ENCODE data around the gene FAM107A.

The FAM107A gene

DNA sequence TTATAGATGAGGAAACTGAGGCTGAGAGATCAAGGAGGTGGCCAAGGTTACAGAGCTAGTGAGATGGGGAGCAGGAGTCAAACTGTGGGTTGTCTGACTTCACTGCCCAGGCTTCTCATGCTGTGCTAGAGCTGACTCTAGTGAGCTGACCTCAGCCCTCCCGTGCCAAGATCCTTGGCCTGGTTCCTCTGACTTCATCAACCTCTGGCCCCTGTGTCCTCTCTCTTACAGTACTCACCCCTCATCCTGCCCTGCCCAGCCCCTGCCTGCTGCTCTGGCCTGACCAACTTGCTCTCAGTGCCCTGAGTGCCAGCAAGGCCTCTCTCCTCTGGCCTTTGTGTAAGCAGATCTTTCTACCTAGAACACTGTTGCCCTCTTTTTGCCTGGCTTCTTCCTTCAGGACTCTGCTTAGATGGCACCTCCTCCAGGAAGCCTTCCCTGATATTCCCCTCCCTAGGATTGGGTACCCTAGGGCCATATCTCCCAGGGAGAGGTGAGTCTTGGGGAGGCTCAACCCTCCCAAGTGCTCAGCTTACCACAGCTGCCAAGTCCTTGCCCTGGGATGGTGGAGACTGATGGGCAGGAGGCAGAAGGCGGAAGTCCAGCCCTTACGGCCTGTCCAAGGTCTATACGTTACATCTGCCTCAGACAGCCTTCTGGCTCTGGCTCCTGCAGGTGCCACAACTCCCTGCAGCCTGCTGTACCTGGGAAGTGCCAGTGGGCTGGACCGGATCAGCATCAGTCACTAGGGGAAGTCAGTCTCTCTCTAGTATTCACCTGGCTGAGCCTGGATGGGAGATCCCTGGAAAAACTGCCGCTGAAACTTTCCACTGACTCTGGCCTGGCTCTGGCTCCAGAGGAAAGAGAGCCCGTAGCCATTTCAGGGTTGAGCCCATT, 36.3 kb upstream of the FAM107A start:
- TF ChIP-seq, protein P1, sequence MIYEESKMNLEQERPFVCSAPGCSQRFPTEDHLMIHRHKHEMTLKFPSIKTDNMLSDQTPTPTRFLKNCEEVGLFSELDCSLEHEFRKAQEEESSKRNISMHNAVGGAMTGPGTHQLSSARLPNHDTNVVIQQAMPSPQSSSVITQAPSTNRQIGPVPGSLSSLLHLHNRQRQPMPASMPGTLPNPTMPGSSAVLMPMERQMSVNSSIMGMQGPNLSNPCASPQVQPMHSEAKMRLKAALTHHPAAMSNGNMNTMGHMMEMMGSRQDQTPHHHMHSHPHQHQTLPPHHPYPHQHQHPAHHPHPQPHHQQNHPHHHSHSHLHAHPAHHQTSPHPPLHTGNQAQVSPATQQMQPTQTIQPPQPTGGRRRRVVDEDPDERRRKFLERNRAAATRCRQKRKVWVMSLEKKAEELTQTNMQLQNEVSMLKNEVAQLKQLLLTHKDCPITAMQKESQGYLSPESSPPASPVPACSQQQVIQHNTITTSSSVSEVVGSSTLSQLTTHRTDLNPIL (CRISPR knock-in tag; IDR thresholded peaks at IDR 0.05; ENCODE audit: low read depth), result no peak
- TF ChIP-seq, protein P2, sequence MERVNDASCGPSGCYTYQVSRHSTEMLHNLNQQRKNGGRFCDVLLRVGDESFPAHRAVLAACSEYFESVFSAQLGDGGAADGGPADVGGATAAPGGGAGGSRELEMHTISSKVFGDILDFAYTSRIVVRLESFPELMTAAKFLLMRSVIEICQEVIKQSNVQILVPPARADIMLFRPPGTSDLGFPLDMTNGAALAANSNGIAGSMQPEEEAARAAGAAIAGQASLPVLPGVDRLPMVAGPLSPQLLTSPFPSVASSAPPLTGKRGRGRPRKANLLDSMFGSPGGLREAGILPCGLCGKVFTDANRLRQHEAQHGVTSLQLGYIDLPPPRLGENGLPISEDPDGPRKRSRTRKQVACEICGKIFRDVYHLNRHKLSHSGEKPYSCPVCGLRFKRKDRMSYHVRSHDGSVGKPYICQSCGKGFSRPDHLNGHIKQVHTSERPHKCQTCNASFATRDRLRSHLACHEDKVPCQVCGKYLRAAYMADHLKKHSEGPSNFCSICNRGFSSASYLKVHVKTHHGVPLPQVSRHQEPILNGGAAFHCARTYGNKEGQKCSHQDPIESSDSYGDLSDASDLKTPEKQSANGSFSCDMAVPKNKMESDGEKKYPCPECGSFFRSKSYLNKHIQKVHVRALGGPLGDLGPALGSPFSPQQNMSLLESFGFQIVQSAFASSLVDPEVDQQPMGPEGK (CRISPR knock-in tag; IDR thresholded peaks at IDR 0.05; ENCODE audit: borderline replicate concordance), result no peak
- TF ChIP-seq PPARA (CRISPR knock-in tag; IDR thresholded peaks at IDR 0.05; ENCODE audit: borderline replicate concordance), result no peak
- no peak for TF ChIP-seq OSR1 (CRISPR knock-in tag; IDR thresholded peaks at IDR 0.05)
- TF ChIP-seq ARNTL (CRISPR knock-in tag; IDR thresholded peaks at IDR 0.05; ENCODE audit: borderline replicate concordance, low read depth), result no peak
- TF ChIP-seq TCF4 (CRISPR knock-in tag; IDR thresholded peaks at IDR 0.05; ENCODE audit: borderline replicate concordance), result no peak
- TF ChIP-seq, protein P3, sequence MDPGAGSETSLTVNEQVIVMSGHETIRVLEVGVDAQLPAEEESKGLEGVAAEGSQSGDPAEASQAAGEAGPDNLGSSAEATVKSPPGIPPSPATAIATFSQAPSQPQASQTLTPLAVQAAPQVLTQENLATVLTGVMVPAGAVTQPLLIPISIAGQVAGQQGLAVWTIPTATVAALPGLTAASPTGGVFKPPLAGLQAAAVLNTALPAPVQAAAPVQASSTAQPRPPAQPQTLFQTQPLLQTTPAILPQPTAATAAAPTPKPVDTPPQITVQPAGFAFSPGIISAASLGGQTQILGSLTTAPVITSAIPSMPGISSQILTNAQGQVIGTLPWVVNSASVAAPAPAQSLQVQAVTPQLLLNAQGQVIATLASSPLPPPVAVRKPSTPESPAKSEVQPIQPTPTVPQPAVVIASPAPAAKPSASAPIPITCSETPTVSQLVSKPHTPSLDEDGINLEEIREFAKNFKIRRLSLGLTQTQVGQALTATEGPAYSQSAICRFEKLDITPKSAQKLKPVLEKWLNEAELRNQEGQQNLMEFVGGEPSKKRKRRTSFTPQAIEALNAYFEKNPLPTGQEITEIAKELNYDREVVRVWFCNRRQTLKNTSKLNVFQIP (CRISPR knock-in tag; IDR thresholded peaks at IDR 0.05; ENCODE audit: borderline replicate concordance, low read depth), result no peak
- TF ChIP-seq ZFP3 (CRISPR knock-in tag; IDR thresholded peaks at IDR 0.05), result no peak
- TF ChIP-seq ZNF565 (CRISPR knock-in tag; conservative IDR thresholded peaks at IDR 0.05; ENCODE audit: low read depth), result no peak
- no peak for TF ChIP-seq ISL1 (CRISPR knock-in tag; IDR thresholded peaks at IDR 0.05)
- no peak for TF ChIP-seq BACH2 (CRISPR knock-in tag; IDR thresholded peaks at IDR 0.05; ENCODE audit: borderline replicate concordance)
- no peak for TF ChIP-seq ESRRG (CRISPR knock-in tag; IDR thresholded peaks at IDR 0.05)
- TF ChIP-seq ZNF70 (CRISPR knock-in tag; IDR thresholded peaks at IDR 0.05), result no peak
- ATAC-seq, result no peak

DNA sequence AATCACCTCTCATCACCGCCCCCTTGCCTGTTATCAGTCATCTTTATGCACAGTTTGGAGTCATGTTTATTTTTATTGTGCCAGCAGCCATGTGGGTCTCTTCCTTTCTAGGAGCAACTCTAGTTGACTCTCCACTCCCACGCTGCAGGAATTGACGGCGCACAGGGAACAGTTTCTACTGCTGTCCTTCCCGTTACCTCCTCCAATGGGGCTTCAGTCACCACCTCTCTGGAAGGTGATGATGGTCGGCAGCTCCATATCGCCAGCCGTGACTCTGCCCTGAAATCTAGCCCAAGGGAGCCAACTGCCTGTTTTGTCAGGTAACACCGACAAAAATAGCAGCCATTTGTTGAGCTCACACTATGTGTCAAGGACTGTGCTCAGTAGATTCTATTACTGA, 35.6 kb upstream of the FAM107A start:
- TF ChIP-seq, protein P4, sequence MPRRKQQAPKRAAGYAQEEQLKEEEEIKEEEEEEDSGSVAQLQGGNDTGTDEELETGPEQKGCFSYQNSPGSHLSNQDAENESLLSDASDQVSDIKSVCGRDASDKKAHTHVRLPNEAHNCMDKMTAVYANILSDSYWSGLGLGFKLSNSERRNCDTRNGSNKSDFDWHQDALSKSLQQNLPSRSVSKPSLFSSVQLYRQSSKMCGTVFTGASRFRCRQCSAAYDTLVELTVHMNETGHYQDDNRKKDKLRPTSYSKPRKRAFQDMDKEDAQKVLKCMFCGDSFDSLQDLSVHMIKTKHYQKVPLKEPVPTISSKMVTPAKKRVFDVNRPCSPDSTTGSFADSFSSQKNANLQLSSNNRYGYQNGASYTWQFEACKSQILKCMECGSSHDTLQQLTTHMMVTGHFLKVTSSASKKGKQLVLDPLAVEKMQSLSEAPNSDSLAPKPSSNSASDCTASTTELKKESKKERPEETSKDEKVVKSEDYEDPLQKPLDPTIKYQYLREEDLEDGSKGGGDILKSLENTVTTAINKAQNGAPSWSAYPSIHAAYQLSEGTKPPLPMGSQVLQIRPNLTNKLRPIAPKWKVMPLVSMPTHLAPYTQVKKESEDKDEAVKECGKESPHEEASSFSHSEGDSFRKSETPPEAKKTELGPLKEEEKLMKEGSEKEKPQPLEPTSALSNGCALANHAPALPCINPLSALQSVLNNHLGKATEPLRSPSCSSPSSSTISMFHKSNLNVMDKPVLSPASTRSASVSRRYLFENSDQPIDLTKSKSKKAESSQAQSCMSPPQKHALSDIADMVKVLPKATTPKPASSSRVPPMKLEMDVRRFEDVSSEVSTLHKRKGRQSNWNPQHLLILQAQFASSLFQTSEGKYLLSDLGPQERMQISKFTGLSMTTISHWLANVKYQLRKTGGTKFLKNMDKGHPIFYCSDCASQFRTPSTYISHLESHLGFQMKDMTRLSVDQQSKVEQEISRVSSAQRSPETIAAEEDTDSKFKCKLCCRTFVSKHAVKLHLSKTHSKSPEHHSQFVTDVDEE (CRISPR knock-in tag; IDR thresholded peaks at IDR 0.05), result no peak
- TF ChIP-seq, protein P3 (CRISPR knock-in tag; IDR thresholded peaks at IDR 0.05; ENCODE audit: borderline replicate concordance, low read depth), result no peak
- TF ChIP-seq PPARA (CRISPR knock-in tag; IDR thresholded peaks at IDR 0.05; ENCODE audit: borderline replicate concordance) (no peak), ZFP30 (CRISPR knock-in tag; IDR thresholded peaks at IDR 0.05) (no peak), ARNTL (CRISPR knock-in tag; IDR thresholded peaks at IDR 0.05; ENCODE audit: borderline replicate concordance, low read depth) (no peak), ISL1 (CRISPR knock-in tag; IDR thresholded peaks at IDR 0.05) (no peak)
- TF ChIP-seq, protein P1 (CRISPR knock-in tag; IDR thresholded peaks at IDR 0.05; ENCODE audit: low read depth), result no peak
- TF ChIP-seq, protein P5, sequence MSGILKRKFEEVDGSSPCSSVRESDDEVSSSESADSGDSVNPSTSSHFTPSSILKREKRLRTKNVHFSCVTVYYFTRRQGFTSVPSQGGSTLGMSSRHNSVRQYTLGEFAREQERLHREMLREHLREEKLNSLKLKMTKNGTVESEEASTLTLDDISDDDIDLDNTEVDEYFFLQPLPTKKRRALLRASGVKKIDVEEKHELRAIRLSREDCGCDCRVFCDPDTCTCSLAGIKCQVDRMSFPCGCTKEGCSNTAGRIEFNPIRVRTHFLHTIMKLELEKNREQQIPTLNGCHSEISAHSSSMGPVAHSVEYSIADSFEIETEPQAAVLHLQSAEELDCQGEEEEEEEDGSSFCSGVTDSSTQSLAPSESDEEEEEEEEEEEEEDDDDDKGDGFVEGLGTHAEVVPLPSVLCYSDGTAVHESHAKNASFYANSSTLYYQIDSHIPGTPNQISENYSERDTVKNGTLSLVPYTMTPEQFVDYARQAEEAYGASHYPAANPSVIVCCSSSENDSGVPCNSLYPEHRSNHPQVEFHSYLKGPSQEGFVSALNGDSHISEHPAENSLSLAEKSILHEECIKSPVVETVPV (CRISPR knock-in tag; IDR thresholded peaks at IDR 0.05), result no peak
- ATAC-seq, result no peak

All from SK-N-SH treated with all-trans-retinoic acid at 6 μM for 48 hours (cell line).